ENCODE results near the gene CYP4A11.
"Not testable (repeated sequence)": the region's sequence is repeated elsewhere in the genome, so short reads cannot be mapped to it uniquely, and the experiment has no call there.

CYP4A11 gene, protein sequence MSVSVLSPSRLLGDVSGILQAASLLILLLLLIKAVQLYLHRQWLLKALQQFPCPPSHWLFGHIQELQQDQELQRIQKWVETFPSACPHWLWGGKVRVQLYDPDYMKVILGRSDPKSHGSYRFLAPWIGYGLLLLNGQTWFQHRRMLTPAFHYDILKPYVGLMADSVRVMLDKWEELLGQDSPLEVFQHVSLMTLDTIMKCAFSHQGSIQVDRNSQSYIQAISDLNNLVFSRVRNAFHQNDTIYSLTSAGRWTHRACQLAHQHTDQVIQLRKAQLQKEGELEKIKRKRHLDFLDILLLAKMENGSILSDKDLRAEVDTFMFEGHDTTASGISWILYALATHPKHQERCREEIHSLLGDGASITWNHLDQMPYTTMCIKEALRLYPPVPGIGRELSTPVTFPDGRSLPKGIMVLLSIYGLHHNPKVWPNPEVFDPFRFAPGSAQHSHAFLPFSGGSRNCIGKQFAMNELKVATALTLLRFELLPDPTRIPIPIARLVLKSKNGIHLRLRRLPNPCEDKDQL

DNA sequence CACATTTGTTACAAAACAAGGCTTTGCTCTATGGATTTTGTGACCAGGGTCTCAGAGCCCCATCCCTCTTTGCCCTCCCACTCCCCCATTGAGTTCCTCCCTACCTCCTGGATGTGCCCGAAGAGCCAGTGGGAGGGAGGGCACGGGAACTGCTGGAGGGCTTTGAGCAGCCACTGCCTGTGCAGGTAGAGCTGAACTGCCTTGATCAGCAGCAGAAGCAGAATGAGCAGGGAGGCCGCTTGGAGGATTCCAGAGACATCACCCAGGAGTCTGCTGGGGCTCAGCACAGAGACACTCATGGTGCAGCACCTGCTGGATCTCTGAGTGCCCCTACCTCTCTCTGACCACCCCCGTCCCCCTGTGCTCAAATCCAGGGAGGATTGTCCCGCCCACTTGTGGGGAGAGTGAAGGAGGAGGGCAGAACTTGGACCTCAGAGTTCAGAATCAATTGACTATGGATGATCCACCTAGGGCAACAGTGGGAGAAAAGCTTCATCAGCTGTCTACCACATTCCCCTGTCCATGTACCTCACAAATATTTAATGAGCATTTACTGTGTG, at the start of gene CYP4A11:
Gene CYP4A11 (minus strand): TSS at position 342 of the 560 bp plus-strand sequence. CDS start 43 bp downstream, at position 299.
- in situ Hi-C loops (cut with HindIII; ENCODE audit: low pct_unique_long_range_greater_than_20kb, low sequenced_read_pairs) = no loop called here

DNA sequence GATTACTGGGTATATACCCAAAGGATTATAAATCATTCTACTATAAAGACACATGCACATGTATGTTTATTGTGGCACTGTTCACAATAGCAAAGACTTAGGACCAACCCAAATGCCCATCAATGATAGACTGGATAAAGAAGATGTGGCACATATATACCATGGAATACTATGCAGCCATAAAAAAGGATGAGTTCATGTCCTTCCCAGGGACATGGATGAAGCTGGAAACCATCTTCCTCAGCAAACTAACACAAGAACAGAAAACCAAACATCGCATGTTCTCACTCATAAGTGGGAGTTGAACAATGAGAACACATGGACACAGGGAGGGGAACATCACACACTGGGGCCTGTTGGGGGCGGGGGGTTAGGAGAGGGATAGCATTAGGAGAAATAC, 49.3 kb upstream of the CYP4A11 start:
- DNase-seq (ENCODE audit: low read depth in 1 of 2, low spot score in 1 of 2); in situ Hi-C loops (cut with HindIII; ENCODE audit: low pct_unique_long_range_greater_than_20kb, low sequenced_read_pairs): not testable (repeated sequence)

More for the DNA sequence above, at the start of gene CYP4A11:
- DNase-seq (ENCODE audit: low read depth in 1 of 2, low spot score in 1 of 2) = no peak
- TF ChIP-seq JUND (IDR thresholded peaks at IDR 0.05; ENCODE audit: low read depth) = no peak

DNA sequence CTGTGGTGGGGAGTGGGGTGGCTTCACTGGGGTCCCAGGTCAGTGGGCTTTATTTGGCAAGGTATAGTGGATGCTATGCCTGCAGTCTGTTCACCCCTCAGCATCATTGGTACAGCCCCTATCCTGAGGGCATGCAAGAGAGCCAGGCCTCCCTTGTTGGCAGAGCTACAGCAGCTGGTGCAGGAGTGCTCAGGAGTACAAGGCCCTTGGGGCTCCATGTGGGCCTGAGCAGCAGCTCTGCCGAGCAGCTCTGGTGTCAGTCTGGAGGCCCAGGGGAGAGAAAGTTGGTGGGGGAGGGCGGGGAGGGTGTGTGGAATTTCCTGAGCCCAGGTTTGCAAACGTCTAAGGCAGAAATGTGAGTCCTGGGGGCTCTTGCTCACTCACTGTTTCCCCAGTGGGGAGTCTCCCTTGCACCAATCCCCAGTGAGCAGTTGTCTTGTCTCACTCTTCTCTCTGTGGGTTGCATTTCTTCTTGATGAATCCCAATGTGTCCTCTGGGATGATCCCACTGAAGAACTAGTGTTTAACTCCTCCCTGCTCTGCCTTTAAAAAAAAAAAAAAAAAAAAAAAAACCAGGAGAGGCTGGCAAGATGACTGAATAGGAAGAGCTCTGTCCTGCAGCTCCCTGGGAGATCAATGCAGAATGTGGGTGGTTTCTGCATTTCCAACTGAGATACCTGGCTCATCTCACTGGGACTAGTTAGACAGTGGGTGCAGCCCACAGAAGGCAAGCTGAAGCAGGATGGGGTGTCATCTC, 42.7 kb upstream of the CYP4A11 start:
- in situ Hi-C loops (cut with HindIII; ENCODE audit: low pct_unique_long_range_greater_than_20kb, low sequenced_read_pairs) = no loop called here
- DNase-seq (ENCODE audit: low read depth in 1 of 2, low spot score in 1 of 2) = no peak
- TF ChIP-seq JUND (IDR thresholded peaks at IDR 0.05; ENCODE audit: low read depth) = no peak

DNA sequence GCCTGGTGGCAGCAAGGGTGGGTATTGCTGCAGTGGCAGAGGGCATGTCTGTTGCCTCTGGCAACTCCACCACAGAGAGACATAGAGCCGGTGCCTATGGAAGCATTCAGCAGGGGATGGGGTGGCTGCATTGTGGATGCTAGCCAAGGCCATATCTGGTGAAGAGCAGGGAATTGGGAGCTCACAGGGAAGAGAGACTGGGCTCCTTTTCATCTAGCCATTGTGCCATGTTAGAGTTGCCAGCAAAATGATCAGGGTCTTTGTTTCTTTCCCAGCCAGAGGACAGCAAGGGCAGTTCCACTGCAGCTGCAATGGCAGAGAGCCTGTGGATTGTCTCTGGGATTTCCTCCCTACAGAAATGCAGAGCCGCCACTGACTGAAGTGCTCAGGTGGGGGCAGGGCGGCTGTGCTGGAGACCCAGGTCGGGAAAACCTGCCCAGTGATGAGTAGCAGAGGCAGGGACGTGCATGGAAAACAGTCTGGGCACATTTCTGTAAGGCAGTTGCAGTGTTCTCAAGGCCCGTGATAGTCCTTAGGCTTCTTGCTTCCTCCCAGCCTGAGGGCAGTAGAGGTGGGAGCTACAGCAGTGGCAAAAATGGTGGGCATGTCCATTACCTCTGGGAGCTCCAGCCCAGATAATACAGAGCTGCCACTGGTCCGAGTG, 42.0 kb upstream of the CYP4A11 start:
- DNase-seq (ENCODE audit: low read depth in 1 of 2, low spot score in 1 of 2) = no peak
- no peak for TF ChIP-seq JUND (IDR thresholded peaks at IDR 0.05; ENCODE audit: low read depth)
- in situ Hi-C loops (cut with HindIII; ENCODE audit: low pct_unique_long_range_greater_than_20kb, low sequenced_read_pairs) = no loop called here

DNA sequence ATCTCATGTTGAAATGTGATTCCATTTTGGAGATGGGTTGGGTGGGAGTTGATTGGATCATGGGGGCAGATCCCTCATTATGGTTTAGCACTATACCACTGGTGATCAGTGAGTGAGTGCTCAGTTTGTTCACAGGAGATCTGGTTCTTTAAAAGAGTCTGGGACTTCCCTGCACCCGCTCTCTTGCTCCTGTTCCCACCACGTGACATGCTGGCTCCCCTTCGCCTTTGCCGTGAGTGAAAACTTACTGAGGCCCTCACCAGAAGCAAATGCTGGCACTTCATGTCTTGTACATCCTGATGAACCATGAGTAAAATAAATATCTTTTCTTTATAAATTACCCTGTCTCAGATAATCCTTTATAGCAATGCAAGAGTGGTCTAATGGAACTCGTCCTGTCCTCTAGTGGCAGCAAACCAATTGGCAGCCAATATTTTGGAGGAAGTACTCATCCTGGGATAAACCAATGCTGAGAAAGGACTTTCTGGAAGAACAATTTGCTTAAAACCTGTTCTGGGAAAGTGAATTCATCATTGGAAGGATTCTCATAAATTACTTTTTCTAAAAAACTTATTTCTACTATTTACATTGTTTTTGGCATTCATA, 27.8 kb upstream of the CYP4A11 start:
- in situ Hi-C loops (cut with HindIII; ENCODE audit: low pct_unique_long_range_greater_than_20kb, low sequenced_read_pairs) = no loop called here
- DNase-seq (ENCODE audit: low read depth in 1 of 2, low spot score in 1 of 2) = peak in 1 of 2 experiments; percentile 45
- TF ChIP-seq JUND (IDR thresholded peaks at IDR 0.05; ENCODE audit: low read depth) = no peak

DNA sequence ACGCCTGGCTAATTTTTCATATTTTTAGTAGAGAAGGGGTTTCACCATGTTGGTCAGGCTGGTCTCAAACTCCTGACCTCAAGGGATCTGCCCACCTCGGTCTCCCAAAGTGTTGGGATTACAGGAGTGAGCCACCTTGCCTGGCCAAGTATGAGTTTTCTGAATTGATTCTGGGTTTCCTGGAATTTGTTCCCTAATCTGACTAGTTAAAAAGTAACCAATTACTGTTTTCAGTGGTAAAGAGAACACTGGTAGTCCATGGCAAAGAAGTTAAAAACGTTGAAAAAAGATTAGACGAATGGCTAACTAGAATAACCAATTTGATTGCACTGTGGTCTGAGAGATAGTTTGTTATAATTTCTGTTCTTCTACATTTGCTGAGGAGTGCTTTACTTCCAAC, 21.0 kb upstream of the CYP4A11 start:
- DNase-seq (ENCODE audit: low read depth in 1 of 2, low spot score in 1 of 2); in situ Hi-C loops (cut with HindIII; ENCODE audit: low pct_unique_long_range_greater_than_20kb, low sequenced_read_pairs): not testable (repeated sequence)

DNA sequence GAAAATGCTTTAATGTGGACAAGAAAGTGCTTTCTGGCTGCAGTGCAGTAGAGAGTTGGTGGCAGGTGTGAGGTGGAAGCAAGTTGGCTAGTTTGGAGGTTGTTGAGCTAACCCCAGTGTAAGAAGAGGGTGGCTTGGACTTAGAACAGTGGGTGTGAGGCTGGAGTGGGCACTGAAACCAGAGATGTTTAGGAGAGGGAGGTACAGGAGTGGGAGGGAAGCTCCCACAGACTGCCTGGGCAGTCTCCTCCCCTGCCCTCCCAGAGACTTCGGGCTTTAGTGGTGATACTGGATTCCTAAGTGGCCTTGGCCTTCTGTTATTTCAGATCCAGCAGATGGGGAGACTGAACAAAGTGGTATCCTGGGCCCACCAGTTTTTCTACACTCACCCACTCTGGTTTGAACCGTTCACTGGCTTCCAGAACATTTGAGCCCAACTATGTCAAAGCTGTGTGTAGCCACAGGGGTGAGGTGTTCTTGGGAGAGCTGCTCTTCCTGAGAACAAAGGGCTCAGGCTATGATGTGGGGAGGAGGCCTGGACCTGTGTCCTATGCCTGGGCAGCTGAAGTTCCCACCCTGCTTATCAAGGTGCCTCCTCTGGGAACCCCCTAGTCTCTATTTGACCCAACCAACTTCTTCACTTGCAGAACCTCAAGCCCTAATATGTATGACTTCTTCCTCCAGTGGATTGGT, 19.9 kb upstream of the CYP4A11 start:
- no peak for DNase-seq (ENCODE audit: low read depth in 1 of 2, low spot score in 1 of 2)
- in situ Hi-C loops (cut with HindIII; ENCODE audit: low pct_unique_long_range_greater_than_20kb, low sequenced_read_pairs) = no loop called here
- TF ChIP-seq JUND (IDR thresholded peaks at IDR 0.05; ENCODE audit: low read depth) = no peak

DNA sequence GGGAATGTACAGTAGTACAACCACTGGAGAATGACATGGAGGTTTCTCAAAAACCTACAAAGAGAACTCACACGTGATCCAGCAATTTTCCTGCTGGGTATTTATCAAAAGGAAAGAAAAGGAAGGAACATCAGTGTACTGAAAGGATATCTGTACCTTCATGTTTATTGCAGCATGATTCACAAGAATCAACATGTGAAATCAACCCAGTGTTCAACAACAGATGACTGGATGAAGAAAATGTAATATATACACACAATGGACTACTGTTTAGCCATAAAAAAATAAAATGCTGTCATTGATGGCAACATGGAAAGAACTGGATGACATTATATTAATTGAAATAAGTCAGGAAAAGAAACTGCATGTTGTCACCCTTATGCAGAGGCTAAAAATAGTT, 19.0 kb upstream of the CYP4A11 start:
- in situ Hi-C loops (cut with HindIII; ENCODE audit: low pct_unique_long_range_greater_than_20kb, low sequenced_read_pairs) = no loop called here
- no peak for TF ChIP-seq JUND (IDR thresholded peaks at IDR 0.05; ENCODE audit: low read depth)
- DNase-seq (ENCODE audit: low read depth in 1 of 2, low spot score in 1 of 2) = no peak

DNA sequence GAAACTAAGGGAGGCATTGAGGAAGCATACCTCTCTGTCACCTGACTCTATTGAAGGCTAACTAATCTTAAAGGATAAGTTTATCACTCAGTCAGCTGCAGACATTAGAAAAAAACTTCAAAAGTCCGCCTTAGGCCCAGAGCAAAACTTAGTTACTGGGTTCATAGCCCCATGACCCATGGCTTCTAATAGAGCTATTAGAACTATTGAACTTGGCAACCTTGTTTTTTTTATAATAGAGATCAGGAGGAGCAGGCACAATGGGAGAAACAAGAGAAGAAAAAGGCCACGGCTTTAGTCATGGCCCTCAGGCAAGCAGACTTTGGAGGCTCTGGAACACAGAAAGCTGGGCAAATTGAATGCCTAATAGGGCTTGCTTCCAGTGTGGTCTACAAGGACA, 13.8 kb upstream of the CYP4A11 start:
- in situ Hi-C loops (cut with HindIII; ENCODE audit: low pct_unique_long_range_greater_than_20kb, low sequenced_read_pairs); DNase-seq (ENCODE audit: low read depth in 1 of 2, low spot score in 1 of 2): not testable (repeated sequence)

DNA sequence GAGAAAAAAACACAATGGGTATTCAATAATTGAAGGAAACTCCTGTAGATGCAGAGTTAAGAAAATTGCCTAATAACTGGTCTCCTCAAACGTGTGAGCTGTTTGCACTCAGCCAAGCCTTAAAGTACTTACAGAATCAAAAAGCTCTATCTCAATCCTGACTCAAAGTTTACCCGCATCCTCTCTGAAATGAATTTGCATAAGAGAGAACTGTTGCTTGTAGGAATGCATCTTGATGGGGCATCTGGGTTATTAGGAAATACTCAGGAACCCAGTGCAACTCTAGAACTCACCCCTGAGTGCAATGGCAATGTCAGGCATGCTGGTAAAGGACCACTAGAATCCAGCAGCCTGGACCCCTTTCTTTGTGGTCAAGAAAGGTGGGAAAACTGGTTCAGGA, 12.6 kb upstream of the CYP4A11 start:
- in situ Hi-C loops (cut with HindIII; ENCODE audit: low pct_unique_long_range_greater_than_20kb, low sequenced_read_pairs); DNase-seq (ENCODE audit: low read depth in 1 of 2, low spot score in 1 of 2): not testable (repeated sequence)

DNA sequence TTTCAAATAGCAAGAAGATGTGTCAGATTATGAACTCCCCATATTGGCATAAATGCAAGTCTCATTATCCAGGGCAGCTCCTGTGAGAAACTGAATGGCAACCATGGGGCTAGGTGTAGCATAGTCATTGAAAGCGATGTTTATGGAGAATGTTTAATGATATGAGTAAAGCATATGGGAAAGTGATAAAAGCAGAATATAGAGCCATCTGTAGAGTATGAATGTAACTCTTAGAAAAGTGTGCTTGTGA, 8.1 kb upstream of the CYP4A11 start:
- in situ Hi-C loops (cut with HindIII; ENCODE audit: low pct_unique_long_range_greater_than_20kb, low sequenced_read_pairs); DNase-seq (ENCODE audit: low read depth in 1 of 2, low spot score in 1 of 2): not testable (repeated sequence)

All from T47D (cell line).